Measurements from ENCODE around the gene JPT1. TPM values are rescaled to one million over a fixed set of nuclear protein-coding genes. Genes with fewer than 3 reads are reported as not detected.
"Not testable (repeated sequence)": the region's sequence is repeated elsewhere in the genome, so short reads cannot be mapped to it uniquely, and the experiment has no call there.

JPT1 gene
- total RNA-seq, 4 donors from 2014 or later: 18.8 to 45.9 (median 31.7) TPM

GRCh38 chr17:75147878-75148546 lies 6.3 kb downstream of the JPT1 start:
- ATAC-seq (ENCODE audit: low FRiP score): no peak
- no peak for DNase-seq (ENCODE audit: low spot score)
- TF ChIP-seq, protein P1, sequence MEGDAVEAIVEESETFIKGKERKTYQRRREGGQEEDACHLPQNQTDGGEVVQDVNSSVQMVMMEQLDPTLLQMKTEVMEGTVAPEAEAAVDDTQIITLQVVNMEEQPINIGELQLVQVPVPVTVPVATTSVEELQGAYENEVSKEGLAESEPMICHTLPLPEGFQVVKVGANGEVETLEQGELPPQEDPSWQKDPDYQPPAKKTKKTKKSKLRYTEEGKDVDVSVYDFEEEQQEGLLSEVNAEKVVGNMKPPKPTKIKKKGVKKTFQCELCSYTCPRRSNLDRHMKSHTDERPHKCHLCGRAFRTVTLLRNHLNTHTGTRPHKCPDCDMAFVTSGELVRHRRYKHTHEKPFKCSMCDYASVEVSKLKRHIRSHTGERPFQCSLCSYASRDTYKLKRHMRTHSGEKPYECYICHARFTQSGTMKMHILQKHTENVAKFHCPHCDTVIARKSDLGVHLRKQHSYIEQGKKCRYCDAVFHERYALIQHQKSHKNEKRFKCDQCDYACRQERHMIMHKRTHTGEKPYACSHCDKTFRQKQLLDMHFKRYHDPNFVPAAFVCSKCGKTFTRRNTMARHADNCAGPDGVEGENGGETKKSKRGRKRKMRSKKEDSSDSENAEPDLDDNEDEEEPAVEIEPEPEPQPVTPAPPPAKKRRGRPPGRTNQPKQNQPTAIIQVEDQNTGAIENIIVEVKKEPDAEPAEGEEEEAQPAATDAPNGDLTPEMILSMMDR (IDR thresholded peaks at IDR 0.05): no peak

DNA sequence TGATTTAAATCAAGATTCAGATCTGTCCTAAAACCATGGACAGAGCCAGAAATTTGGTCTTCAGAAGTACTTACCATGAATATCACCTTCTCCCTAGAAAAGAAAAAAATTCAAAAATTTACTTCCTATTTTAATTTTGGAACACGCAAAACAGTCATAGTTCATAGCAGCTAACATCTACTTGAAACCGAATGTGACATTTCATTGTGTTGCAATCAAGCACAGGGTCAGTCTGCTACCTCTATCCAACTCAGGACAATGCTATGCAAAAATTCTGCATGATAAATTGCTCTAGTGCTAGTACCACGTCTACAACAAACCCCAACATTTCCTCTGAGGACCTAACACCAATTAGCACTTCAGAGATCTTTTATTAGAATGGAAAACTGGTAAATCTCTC lies 7.7 kb downstream of the JPT1 start:
- DNase-seq (ENCODE audit: low spot score): no peak
- TF ChIP-seq, protein P1 (IDR thresholded peaks at IDR 0.05): no peak
- no peak for ATAC-seq (ENCODE audit: low FRiP score)

GRCh38 chr17:75144816-75145512 lies 9.3 kb downstream of the JPT1 start:
- TF ChIP-seq, protein P1 (IDR thresholded peaks at IDR 0.05): no peak
- ATAC-seq (ENCODE audit: low FRiP score) (no peak), DNase-seq (ENCODE audit: low spot score) (no peak)

DNA sequence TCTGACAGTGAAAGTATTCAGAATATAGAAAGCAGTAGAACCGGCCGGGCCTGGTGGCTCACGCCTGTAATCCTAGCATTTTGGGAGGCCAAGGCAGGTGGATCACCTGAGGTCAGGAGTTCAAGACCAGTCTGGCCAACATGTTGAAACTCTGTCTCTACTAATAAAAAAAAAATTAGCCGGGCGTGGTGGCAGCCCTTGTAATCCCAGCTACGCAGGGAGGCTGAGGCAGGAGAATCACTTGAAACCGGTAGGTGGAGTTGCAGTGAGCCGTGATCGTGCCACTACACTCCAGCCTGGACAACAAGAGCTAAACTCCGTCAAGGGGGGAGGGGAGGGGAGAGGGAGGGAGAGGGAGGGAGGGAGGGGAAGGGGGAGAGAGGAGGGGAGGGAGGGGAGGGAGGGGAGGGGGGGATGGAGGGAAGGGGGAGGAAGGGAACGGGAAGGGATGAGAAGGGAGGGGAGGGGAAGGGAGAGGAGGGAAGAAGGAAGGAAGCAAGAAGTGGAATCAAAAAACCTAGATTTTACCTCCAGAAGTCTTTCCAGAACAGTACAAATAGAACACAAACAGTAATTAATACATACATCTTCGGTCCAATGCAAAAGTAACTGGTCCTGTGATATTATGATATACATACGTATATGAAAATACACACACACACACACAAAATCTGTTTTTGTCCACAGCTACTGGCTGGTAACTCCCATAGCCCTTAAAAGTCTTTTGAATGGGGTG lies 11.9 kb downstream of the JPT1 start:
- TF ChIP-seq, protein P1 (IDR thresholded peaks at IDR 0.05): no peak
- DNase-seq (ENCODE audit: low spot score) (no peak), ATAC-seq (ENCODE audit: low FRiP score) (no peak)

GRCh38 chr17:75138519-75138918 lies 15.8 kb downstream of the JPT1 start:
- no peak for ATAC-seq (ENCODE audit: low FRiP score)
- DNase-seq (ENCODE audit: low spot score): no peak
- TF ChIP-seq, protein P1 (IDR thresholded peaks at IDR 0.05): no peak

DNA sequence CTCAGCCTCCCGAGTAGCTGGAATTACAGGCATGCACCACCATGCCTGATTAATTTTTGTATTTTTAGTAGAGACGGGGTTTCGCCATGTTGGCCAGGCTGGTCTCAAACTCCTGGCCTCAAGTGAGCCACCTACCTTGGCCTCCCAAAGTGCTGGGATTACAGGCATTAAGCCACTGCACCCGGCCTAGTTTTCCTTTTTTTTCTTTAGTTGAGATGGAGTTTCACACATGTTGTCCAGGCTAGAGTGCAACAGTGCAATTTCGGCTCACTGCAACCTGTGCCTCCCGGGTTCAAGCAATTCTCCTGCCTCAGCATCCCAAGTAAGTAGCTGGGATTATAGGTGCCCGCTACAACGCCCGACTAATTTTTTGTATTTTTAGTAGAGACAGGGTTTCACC lies 16.6 kb downstream of the JPT1 start:
- DNase-seq (ENCODE audit: low spot score); ATAC-seq (ENCODE audit: low FRiP score): not testable (repeated sequence)

DNA sequence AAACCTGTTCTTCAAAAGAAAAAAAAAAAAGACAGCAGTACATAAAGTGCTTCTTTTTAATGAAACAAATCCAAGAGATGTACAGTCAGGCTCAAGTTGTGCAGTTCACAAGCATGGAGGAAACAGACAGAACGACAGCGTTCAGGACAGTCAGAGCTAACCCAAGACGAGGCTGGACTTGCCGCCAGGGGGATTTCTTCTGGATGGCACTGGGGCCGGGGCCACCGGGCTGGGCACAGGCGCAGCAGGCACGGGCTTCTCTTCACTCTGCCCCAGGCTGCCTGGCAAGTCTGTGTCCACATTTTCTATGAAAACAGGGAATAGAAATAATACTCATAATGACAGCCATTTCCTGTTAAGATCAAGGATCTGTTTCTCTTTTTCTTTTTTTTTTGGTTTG lies 18.4 kb downstream of the JPT1 start:
- TF ChIP-seq, protein P1 (IDR thresholded peaks at IDR 0.05): no peak
- ATAC-seq (ENCODE audit: low FRiP score) (no peak), DNase-seq (ENCODE audit: low spot score) (no peak)
